ENCODE measurements around the gene URB1.
"Not testable (repeated sequence)": the region's sequence is repeated elsewhere in the genome, so short reads cannot be mapped to it uniquely, and the experiment has no call there.

Gene URB1

DNA sequence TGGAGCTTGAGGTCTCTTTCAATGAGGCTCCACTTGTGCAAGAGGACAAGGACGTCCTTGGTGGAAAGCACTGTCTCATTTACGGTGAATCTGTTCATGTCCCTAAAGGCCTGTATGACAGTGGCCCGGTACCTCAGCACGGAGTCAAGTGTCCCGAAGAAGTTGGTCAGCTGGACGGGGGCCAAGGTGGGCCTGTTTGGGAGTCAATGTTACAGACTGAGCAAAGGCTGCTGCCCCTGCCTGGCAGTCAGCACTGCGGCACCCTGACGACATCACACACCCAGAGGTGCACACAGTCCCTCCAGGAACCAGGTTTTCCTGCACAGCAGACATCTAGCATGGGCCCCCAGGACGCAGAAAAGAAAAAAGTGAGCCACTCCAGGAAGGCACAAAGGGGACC lies 75.1 kb downstream of the URB1 start:
- no peak for DNase-seq

DNA sequence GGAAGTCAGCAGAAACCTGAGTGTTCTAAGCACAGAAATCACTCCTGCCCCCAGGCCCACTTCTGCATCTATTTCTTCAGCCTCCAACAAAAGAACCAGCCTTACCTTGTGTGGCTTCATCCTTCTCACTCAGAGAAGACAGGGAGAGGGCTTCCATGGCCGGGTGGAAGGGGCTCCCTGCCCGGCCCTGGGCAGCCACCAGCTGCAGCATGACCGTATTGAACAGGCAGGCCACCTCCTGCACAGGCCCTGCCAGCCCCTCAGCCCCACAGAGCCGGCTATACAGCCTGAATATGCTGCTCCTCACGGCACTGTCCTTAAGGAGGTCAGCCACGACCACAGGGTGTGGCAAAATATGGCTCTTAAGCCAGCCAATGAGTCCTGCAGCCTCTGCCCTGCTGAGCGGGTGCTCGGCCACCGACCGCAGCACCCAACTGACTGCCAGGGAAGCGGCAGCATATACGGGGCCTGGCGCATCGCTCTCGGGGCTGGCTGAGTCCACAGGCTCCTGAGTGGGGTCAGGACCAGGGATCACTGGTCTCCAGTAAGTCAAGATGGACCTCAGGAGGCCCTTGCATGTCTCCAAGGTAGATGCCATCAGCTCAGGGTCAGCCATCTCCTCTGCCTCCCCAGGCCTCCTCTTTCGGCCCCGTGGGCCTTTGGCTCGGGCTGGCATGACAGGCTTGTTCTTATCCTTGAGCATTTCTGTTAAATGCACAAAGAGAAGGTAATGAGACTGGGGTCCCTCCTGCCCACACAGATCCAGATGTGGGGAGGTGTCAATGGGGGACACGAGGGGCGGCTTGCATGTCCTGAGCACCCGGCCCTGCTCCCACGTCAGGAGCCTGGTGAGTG lies 76.2 kb downstream of the URB1 start:
- no peak for DNase-seq

DNA sequence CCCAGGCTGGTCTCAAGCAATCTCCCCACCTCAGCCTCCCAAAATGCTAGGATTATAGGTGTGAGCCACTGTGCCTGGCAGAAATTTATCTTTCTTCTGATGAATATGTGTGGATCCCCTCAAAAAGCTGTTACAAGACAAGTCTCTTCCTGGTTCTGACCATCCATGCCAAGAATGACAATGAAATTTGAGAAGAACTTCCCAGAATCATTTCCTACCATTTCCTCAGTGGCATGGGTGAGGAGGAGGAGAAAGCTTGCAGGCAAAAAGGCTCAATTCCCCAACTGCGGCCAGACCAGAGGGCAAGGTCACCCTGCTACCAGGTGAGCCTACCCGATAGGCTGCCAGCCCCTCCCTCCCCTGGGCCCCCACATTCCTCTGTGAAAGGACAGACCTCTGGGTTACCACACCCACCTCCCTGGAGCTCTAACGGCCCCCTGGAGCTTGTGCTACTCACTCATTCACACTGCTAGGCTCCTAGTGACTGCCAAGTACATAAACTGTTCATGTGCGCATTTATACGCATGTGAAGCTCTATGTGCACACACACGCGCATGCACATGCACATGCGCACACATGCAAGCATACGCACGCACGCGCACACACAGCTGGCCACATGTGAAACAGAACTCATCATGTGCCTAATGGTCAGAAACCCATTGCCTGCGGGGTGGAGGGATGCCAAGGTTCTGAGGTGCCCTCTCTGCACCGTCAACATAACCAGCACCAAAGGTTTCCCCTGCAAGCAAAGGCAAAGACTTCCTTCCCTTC lies 77.1 kb downstream of the URB1 start:
- DNase-seq, result no peak

DNA sequence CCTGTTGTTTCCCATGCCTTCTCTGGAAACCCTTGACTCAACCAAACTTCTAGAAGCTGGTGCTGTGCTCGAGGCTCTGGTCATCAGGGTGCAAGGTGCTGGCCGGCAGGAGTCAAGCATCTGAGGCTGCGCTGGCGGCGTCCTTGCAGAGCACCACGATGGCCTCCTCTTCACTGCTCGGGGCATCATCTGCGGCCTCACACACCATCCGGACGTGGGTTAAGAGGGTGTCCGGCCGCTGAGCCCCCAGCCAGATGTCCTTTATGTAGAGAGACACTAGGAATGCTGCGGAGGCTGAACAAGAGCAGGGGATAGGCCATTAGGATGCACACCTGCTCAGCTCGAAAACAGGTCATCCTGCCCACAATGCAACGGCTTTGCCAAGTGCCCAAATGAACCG lies 78.0 kb downstream of the URB1 start:
- DNase-seq, result no peak

DNA sequence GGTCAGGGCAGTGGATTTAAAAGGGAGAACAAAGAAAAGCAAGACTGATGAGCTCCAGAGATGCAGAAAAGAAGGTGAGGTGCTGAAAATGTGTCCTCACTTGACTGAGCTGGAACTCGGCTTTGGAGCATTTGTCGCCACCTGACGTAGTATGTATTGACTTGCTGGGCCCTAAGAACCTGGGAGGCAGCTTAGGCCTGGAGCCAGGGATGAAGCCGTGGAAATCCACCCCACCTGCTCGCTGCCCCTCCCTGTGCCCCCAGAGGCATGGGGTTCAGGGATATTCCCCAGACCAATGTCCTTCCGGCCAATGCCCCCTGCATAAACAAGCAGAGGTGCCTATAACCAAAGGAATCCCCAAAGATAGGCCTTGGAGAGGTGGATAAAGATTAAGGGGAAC lies 79.8 kb downstream of the URB1 start:
- DNase-seq, result no peak

DNA sequence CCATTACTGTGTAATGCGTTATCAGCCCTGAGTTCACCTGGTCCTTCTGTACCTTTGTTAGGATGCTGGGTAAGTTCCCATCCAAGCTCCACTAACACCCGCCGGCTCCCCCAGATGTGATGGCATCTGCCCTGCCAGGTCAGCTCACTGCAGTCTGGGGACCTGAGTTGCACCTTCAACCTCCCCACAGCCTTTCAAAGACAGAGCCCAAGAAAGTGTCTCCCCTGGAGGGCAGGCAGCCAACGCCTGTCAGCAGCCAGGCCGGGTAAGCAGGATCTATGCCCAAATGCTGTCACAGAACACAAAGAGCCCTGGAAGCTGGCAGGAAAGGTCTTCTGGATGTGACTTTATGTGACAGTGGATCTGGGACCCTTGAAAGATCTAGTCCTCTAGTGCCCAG lies 80.5 kb downstream of the URB1 start:
- no peak for DNase-seq

DNA sequence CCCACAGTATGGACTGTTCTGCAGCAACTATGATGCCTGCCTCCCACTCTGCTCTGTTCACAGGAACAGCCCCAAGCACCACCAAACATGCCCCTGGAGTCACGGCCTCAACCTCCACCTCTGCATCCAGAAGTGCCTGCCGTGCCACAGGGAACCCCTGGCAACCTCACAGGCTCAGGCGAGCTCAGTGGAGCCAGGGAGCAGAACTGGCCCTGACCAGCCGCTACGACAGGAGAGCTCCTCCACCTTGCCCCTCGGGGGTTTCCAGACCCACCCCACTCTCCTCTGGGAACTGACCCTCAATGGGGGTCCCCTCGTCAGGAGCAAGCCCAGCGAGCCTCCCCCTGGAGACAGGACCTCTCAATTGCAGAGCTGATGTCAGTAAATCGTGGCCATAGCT lies 81.2 kb downstream of the URB1 start:
- DNase-seq, result no peak

DNA sequence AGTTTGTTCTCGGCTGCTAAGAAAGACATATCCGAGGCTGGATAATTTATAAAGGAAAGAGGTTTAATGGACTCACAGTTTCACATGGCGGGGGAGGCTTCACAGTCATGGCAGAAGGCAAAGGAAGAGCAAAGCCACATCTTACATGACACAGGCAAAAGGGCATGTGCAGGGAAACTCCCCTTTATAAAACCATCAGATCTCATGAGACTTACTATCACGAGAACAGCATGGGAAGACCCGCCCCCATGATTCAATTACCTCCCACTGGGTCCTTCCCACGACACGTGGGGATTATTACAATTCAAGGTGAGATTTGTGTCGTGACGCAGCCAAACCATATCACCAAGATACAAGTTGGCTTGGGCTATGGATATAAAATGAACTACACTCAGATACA lies 81.8 kb downstream of the URB1 start:
- not testable (repeated sequence) for DNase-seq

DNA sequence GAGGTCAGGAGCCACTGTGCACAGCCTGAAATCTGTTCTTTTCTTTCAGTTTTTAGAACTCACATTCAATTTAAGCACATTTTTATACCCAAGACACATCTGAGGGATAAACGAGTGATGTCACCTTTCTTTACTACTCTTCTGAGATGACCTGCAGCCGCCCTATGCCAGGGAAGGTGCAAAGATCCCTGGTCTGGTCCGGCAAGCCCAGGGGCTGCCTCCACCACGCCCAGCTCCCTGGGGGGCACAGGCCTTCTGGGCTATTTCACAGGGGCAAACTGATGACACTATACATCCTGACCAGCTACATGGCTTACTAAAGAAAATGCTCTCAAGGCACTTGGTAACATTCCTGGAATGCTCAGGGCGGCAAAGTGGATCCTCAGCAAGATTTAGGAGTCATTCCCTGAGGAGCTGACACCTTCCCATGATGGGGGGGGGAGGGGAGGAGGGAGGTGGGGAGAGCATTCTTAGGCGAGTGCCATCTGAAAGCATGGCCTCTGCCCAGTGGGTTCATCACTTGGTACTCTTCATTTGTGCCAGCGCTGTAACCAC lies 82.8 kb downstream of the URB1 start:
- DNase-seq, result no peak

DNA sequence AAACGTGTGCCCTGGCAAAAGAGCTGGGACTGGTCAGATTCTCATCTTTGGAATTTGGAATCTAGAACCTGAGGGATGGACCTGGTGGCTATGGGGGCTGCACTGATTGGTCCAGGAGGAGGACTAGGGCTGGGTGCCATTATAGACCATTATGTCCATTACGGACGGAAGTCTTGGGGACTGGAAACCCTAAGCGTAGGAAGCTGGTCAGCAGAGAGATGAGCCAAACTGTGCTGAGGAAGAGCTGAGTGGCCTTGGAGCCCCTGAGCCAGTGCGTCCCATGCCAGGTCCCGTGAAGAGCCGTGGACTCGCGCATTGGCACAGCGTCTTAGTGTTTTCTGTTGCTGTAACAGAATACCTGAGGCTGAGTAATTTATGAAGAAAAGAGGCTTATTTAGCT lies 84.1 kb downstream of the URB1 start:
- DNase-seq, result no peak

DNA sequence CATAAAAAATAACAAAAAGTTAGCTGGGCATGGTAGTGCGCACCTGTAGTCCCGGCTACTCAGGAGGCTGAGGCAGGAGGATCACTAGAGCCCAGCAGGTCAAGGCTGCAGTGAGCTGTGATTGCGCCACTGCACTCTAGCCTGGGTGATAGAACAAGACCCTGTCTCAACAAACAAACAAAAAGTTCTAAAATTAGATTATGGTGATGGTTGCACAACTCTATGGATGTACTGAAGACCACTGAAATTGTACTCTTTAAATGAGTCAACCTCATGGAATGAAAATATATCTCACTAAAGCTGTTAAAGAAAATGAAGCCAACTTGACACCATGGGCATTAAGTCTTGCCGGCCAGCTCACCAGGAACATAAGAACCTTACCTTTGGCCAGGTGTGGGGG lies 85.1 kb downstream of the URB1 start:
- no peak for DNase-seq

DNA sequence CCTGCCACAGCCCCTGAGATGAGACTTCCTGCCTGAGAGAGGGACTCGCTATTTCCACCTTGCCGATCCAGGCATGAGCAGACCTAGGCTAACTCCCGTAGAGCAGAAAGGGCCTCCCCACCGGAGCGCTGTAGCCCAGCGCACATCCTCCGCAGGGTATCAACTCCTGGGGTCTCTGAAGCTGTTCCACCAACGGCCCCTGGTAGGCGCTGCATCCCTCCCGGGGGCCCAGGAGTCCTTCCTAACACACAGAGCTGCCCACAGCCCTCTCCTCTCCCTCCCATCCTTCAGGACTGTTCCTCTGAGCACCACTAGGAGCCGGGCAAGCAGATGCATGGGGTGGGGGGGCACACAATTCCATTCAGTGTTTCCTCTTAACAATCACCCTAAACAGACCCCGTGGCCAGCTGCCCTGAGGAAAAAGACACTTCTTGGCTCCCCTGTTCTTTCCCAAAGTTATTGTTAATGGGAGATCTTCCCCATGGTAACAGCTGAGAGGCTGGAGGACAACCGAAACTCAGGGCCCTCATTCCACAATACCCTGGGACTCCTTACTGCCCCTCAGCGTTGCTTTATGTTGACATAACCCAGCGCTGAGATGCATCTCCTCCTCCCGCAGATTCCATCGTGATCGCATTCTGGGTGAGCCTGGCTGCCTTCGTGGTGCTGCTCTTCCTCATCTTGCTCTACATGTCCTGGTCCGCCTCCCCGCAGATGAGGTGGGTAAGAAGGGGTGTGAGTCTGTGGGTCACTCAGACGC lies 86.6 kb downstream of the URB1 start:
- DNase-seq, result no peak

DNA sequence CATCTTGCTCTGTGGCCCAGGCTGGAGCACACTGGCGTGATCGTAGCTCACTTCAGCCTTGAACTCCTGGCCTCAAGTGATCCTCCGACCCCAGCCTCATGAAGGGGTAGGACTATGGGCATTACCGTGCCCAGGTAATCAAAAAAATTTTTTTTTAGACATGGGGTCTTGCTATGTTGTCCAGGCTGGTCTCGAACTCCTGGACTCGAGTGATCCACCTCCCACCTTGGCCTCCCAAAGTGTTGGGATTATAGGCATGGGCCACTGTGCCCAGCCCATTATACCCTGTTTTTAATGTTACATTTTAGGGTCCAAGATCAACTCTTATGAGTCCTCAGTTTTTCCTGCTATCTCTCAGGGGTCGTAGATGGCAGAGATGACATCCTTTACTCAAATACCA lies 87.8 kb downstream of the URB1 start:
- no peak for DNase-seq

DNA sequence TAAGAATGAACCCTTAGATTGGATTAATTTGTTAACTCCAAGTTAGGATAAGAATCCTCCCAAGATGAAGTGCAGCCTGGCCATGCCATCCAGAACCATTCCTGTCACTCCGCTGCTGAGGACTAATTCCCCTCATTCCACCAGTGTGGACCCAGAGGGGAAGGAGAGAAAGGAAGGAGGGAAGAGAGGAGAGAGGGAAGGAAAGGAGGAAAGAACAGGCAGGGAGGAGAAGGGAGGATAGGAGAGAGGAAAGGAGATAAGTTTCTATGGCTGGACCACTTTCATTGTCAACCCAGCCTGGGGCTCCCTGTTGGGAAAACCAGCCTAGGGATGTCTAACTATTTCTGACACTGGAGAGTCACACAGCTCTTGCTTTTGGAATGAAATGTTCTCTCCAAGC lies 89.4 kb downstream of the URB1 start:
- no peak for DNase-seq

DNA sequence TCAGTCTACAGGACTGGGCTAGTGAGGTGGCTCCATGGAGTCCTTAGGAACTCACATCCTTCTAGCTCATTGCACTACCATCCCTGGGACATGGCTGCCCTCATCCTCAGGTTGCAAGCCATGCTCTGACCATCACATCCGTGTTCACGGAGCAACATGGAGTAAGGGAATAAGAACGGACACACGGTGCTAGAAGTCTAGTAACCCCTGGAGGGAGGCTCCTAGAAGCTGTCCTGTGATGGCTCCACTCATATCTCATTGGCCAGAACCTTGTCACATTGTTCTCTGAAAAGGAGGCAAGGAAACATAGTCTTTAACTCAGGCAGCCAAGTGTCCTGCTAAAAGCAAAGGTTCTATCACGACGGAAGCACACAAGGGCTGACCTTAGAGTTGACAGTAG lies 90.3 kb downstream of the URB1 start:
- no peak for DNase-seq

DNA sequence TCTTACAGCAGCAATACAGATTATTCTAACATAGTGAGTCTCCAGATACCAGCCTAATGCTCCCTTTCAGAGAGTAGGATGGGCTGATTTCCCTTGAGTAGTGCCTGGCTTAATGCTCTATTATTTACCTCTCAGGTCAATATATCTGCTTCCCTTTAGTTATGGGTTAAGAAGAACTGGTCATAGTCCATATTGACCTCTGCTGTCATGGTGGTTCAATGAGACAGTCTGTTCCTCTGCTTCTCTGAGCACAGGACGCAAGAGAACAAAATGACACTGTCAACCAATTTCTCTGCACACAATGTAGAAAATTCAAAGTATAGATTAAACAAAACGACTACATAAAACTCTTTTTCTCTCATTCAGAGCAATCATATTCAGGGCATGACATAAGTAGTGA lies 91.2 kb downstream of the URB1 start:
- no peak for DNase-seq

DNA sequence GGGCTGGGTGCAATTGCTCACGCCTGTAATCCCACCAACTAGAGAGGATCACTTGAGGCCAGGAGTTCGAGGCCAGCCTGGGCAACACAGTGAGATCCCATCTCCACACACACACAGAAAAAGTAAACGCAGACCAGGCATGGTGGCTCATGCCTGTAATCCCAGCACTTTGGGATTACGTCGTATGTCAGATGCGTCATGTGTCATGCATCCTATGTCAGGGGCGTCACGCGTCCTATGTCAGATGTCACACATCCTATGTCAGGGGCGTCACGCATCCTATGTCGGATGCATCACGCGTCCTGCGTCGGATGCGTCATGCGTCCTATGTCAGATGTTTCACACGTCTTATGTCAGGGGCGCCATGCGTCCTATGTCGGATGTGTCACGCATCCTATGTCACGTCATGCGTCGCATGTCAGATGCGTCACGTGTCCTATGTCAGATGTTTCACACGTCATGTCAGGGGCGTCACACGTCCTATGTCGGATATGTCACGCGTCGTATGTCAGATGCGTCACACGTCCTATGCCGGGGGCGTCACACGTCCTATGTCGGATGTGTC lies 92.6 kb downstream of the URB1 start:
- DNase-seq, result no peak

DNA sequence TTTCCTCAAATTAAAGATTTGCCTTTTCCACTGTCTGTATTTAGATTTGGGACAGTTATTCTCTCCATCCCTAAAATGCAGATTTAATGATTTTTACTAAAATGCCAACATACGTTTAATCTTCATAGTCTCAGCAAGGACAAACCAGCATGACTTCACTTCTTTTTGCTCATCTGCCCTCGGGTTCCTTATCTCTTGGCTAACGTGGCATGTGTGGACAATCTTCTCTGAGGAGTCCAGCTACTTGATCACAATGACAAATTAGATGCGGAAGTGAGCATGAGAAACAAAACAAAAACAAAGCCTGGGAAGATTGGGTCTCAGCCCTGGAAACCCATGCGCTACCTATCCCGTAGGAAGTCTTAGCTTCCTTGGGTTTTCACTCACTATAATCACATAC lies 93.1 kb downstream of the URB1 start:
- DNase-seq, result no peak

DNA sequence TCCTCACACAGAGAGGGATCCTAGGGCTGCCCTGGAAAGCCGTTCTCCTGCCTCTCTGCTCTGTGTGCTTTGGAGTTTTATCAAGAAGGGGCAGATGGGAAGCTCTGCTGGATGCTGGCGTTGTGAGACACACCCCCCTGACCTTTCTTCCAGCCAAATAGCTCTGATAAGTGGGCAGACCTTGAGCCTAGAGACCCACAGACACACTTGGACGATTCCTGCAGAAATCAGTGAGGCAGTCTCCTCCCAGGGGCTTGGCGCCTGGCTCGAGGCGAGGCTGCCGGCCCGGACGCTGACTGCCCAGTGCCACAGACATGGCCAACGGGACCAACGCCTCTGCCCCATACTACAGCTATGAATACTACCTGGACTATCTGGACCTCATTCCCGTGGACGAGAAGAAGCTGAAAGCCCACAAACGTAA lies 94.1 kb downstream of the URB1 start, which contains the start of gene MRAP:
MRAP (plus strand) TSS at position 198 of the 424 bp plus-strand sequence; CDS start at position 315, 117 bp downstream.
- DNase-seq, result no peak

DNA sequence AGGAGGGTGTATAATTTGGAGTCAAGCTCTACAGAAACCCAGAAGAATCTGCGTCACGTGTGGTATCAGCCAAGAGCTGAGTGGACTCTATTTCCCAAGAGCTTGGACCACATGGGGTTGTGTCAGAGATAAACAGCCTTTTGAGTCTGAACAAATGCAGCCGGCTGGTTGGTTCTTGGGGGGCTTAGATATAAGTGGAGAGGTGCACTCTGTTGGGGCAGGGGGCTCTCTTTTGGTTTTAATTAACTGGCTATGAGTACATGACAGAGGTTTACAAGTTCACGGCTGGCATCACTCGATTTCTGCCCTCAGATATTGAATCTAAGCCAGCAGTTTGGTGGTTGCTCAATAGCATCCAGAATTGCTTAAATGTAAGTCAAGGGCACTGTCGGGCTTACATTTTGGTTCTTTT lies 94.7 kb downstream of the URB1 start:
- no peak for DNase-seq

DNA sequence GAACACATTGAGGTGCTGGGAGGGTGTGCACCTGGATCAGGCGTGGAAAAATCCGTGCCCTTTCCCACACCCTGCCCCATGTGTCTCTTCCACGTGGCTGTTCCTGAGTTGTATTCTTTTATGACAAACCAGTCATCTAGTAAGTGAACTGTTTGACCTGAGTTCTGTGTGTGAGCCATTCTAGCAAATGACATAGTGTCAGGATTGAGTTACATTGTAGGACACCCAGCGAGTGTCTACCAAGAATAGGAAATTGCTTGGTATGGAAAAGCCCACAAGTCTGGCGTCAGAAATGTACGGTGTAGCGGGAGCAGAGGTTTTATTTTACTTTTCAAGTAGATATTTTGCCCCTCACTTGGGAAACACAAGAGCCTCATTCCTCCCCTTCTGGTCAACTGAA lies 95.4 kb downstream of the URB1 start:
- DNase-seq, result no peak

DNA sequence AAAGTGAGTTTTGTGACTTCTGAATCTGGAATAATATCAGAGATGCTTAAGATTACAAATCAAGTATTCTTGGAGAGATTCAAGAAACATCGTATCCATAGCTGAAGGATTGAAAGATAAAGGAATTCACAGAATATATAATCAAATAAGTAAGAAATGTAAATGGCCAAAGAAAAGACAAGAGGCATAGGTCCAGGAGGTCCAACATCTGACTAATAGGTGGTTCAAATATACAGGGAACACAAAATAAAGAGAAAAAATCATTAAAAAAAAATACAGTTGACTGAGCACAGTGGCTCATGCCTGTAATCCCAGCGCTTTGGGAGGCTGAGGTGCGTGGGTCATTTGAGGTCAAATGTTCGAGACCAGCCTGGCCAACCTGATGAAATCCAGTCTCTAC lies 107.3 kb downstream of the URB1 start:
- no peak for DNase-seq

DNA sequence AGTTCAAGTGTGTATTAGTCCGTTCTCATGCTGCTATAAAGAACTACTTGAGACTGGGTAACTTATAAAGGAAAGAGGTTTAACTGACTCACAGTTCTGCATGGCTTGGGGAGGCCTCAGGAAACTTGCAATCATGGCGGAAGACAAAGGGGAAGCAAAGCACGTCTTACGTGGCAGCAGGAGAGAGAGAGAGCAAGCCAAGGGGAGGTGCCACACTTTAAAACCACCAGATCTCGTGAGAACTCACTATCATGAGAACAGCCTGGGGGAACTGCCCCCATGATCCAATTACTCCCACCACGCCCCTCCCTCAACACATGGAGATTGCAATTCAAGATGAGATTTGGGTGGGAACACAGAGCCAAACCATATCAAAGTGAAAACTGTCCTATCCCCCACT lies 109.8 kb downstream of the URB1 start:
- no peak for DNase-seq

Data from CD4-positive, alpha-beta T cell treated with Interleukin-17A for 1 hour (primary cell).